ENCODE measurements around the gene OR5B2.

OR5B2 gene

GRCh38 chr11:58434217-58434616 is 6.3 kb upstream of the OR5B2 start:
- no peak for TF ChIP-seq ZNF565 (CRISPR knock-in tag; conservative IDR thresholded peaks at IDR 0.05; ENCODE audit: low read depth)
- ATAC-seq, result no peak

GRCh38 chr11:58433638-58434203 is 5.8 kb upstream of the OR5B2 start:
- ATAC-seq, result no peak
- TF ChIP-seq ZNF8 (CRISPR knock-in tag; IDR thresholded peaks at IDR 0.05) (no peak), RARB (CRISPR knock-in tag; IDR thresholded peaks at IDR 0.05) (no peak), ISL1 (CRISPR knock-in tag; IDR thresholded peaks at IDR 0.05) (no peak), CSDC2 (CRISPR knock-in tag; IDR thresholded peaks at IDR 0.05) (no peak), TOX (CRISPR knock-in tag; IDR thresholded peaks at IDR 0.05; ENCODE audit: borderline replicate concordance) (no peak), ESRRG (CRISPR knock-in tag; IDR thresholded peaks at IDR 0.05) (no peak), BACH2 (CRISPR knock-in tag; IDR thresholded peaks at IDR 0.05; ENCODE audit: borderline replicate concordance) (no peak), CREB5 (CRISPR knock-in tag; IDR thresholded peaks at IDR 0.05; ENCODE audit: low read depth) (no peak), ZFP30 (CRISPR knock-in tag; IDR thresholded peaks at IDR 0.05) (no peak), TCF4 (CRISPR knock-in tag; IDR thresholded peaks at IDR 0.05; ENCODE audit: borderline replicate concordance) (no peak), ZNF70 (CRISPR knock-in tag; IDR thresholded peaks at IDR 0.05) (no peak), POU6F1 (CRISPR knock-in tag; IDR thresholded peaks at IDR 0.05; ENCODE audit: borderline replicate concordance, low read depth) (no peak)
- TF ChIP-seq, protein P1, sequence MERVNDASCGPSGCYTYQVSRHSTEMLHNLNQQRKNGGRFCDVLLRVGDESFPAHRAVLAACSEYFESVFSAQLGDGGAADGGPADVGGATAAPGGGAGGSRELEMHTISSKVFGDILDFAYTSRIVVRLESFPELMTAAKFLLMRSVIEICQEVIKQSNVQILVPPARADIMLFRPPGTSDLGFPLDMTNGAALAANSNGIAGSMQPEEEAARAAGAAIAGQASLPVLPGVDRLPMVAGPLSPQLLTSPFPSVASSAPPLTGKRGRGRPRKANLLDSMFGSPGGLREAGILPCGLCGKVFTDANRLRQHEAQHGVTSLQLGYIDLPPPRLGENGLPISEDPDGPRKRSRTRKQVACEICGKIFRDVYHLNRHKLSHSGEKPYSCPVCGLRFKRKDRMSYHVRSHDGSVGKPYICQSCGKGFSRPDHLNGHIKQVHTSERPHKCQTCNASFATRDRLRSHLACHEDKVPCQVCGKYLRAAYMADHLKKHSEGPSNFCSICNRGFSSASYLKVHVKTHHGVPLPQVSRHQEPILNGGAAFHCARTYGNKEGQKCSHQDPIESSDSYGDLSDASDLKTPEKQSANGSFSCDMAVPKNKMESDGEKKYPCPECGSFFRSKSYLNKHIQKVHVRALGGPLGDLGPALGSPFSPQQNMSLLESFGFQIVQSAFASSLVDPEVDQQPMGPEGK (CRISPR knock-in tag; IDR thresholded peaks at IDR 0.05; ENCODE audit: borderline replicate concordance), result no peak
- TF ChIP-seq, protein P2, sequence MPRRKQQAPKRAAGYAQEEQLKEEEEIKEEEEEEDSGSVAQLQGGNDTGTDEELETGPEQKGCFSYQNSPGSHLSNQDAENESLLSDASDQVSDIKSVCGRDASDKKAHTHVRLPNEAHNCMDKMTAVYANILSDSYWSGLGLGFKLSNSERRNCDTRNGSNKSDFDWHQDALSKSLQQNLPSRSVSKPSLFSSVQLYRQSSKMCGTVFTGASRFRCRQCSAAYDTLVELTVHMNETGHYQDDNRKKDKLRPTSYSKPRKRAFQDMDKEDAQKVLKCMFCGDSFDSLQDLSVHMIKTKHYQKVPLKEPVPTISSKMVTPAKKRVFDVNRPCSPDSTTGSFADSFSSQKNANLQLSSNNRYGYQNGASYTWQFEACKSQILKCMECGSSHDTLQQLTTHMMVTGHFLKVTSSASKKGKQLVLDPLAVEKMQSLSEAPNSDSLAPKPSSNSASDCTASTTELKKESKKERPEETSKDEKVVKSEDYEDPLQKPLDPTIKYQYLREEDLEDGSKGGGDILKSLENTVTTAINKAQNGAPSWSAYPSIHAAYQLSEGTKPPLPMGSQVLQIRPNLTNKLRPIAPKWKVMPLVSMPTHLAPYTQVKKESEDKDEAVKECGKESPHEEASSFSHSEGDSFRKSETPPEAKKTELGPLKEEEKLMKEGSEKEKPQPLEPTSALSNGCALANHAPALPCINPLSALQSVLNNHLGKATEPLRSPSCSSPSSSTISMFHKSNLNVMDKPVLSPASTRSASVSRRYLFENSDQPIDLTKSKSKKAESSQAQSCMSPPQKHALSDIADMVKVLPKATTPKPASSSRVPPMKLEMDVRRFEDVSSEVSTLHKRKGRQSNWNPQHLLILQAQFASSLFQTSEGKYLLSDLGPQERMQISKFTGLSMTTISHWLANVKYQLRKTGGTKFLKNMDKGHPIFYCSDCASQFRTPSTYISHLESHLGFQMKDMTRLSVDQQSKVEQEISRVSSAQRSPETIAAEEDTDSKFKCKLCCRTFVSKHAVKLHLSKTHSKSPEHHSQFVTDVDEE (CRISPR knock-in tag; IDR thresholded peaks at IDR 0.05), result no peak

- TF ChIP-seq RARB (CRISPR knock-in tag; IDR thresholded peaks at IDR 0.05), result no peak
- TF ChIP-seq CSRNP3 (CRISPR knock-in tag; IDR thresholded peaks at IDR 0.05), result no peak
- TF ChIP-seq ISL1 (CRISPR knock-in tag; IDR thresholded peaks at IDR 0.05), result no peak
- TF ChIP-seq ZNF70 (CRISPR knock-in tag; IDR thresholded peaks at IDR 0.05), result no peak
- no peak for TF ChIP-seq SNAI2 (CRISPR knock-in tag; IDR thresholded peaks at IDR 0.05)
- TF ChIP-seq GLIS3 (CRISPR knock-in tag; IDR thresholded peaks at IDR 0.05), result no peak
- TF ChIP-seq ZNF565 (CRISPR knock-in tag; conservative IDR thresholded peaks at IDR 0.05; ENCODE audit: low read depth), result no peak
- TF ChIP-seq, protein P1 (CRISPR knock-in tag; IDR thresholded peaks at IDR 0.05; ENCODE audit: borderline replicate concordance), result no peak
- no peak for TF ChIP-seq POU6F1 (CRISPR knock-in tag; IDR thresholded peaks at IDR 0.05; ENCODE audit: borderline replicate concordance, low read depth)
- no peak for TF ChIP-seq CSDC2 (CRISPR knock-in tag; IDR thresholded peaks at IDR 0.05)
- no peak for TF ChIP-seq TCF4 (CRISPR knock-in tag; IDR thresholded peaks at IDR 0.05; ENCODE audit: borderline replicate concordance)
- TF ChIP-seq ZFP3 (CRISPR knock-in tag; IDR thresholded peaks at IDR 0.05), result no peak
- no peak for TF ChIP-seq CREB5 (CRISPR knock-in tag; IDR thresholded peaks at IDR 0.05; ENCODE audit: low read depth)
- TF ChIP-seq ESRRG (CRISPR knock-in tag; IDR thresholded peaks at IDR 0.05), result no peak
- no peak for ATAC-seq
These were observed 1.4 kb upstream of the OR5B2 start for GRCh38 chr11:58429273-58429672.
